ENCODE measurements around the gene CDKN2B.

- no peak for TF ChIP-seq POLR2A (IDR thresholded peaks at IDR 0.05; ENCODE audit: extremely low read depth, insufficient read length)
- TF ChIP-seq CTCF (IDR thresholded peaks at IDR 0.05; ENCODE audit: low read depth, low read length): no peak
- TF ChIP-seq, protein P1, sequence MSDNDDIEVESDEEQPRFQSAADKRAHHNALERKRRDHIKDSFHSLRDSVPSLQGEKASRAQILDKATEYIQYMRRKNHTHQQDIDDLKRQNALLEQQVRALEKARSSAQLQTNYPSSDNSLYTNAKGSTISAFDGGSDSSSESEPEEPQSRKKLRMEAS (IDR thresholded peaks at IDR 0.05; ENCODE audit: low read depth, low read length): no peak
Measured at GRCh38 chr9:21968331-21969010, 40.6 kb downstream of the CDKN2B start.
